Fibroblast of peridontal ligament (primary cell): Measurements from ENCODE around the gene KDM4D.
"Not testable (repeated sequence)": the region's sequence is repeated elsewhere in the genome, so short reads cannot be mapped to it uniquely, and the experiment has no call there.

Experiments used
- DNase-seq: peaks from one replicate; pipeline ENCODE4 v3.0.0-alpha.2; 2010; ENCODE audit errors: extremely low read depth

Gene KDM4D

GRCh38 chr11:94973099-94973968 lies at the start of gene KDM4D, which contains the start of gene CWC15:
Gene KDM4D (plus strand): TSS chr11:94973709. CDS start chr11:94997373, 23,664 bp downstream.
Gene CWC15 (minus strand): TSS chr11:94973556. CDS start chr11:94972185, 1,371 bp downstream.
- peak; percentile 90 for DNase-seq

GRCh38 chr11:94924171-94924572 lies 49.3 kb upstream of the KDM4D start:
- no peak for DNase-seq

DNA sequence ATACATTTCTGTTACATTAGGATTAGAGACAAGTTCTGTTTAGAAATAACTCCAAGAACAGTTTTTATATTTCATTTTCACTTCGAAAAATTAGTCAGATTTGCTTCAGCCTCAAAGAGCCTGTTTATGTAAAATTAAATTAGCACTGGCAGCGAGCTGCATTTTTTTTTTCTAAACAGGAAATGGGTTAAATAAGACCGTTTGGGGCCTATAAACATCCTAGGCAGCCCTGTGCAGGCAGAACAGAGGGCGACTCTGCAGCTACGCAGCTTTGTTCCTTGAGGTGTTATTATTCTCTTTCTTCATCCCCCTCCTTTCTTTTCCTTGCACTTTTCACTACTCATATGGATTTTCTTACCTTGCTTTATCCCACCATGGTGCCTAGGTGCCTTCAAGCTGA lies 48.9 kb upstream of the KDM4D start:
- no peak for DNase-seq

GRCh38 chr11:94925422-94926270 lies 47.9 kb upstream of the KDM4D start:
- no peak for DNase-seq

DNA sequence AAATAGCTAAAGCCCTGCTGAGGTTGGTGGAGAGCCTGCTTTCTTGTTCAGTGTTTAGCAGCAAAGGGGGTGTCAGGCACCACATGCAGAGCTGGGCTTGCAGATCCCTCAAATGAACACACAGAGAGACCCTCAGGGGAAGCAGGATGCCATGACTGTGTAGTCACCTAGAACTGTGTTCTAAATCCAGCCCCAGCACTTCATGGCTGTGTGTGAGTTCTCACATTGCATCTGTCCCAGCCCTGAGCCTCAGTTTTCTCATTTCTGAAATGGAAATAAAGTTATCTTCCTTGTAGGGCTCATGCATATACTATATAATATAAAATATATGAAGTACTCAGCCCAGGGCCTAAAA lies 47.3 kb upstream of the KDM4D start:
- DNase-seq = no peak

- DNase-seq = peak; percentile 99
Observed at GRCh38 chr11:94926698-94927237, 46.7 kb upstream of the KDM4D start.

DNA sequence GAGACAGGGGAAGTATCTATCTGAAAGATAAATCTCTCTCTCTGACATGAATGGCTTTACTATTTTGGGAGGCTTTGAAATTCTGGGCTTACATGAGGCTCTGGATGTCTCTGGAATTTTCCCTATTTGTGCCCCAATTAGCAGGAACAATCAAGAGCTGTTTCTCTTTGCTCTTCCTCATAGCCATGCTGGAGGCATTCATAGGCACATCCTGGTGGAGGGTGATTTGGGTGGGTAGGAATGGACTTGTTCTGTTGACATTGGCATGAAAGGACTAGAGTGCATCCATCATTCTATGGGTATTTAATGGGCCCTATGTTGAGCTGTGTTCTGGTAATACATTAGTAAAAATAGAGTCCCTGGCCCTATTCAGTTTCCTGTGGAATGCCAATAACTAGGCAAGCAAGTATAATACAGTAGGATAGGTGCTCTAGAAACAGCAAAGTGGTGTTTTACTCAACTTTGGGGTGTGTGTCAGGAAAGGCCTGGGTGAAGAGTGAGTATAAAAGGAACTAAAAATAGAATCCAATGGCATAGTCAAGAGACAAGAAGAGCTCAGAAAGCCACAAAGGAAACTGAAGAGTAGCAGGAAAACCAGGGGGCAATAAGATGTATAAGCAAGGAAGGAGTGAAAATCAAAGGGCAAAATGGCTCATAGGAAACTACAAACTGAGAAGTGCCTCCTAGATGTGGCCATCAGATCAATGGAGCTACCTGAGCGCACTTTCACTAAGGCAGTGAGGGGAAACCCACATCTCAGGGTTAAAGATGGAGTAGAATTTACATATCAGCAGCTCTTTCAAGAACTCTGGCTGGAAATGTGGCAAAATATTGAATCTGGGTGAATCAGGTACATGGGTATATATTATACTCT lies 45.2 kb upstream of the KDM4D start:
- DNase-seq = no peak

DNA sequence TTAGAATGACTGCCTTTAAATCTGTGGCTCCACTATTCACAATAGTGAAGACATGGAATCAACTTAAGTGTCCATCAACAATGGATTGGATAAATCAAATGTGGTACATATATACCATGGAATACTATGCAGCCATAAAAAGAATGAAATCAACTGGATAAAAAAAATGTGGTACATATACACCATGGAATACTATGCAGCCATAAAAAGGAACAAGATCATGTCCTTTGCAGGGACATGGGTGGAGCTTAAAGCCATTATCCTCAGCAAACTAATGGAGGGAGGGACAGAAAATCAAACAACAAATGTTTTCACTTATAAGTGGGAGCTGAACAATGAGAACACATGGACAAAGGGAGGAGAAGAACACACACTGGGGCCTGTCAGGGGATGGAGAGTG lies 41.4 kb upstream of the KDM4D start:
- not testable (repeated sequence) for DNase-seq

GRCh38 chr11:94932503-94932902 lies 41.0 kb upstream of the KDM4D start:
- no peak for DNase-seq

DNA sequence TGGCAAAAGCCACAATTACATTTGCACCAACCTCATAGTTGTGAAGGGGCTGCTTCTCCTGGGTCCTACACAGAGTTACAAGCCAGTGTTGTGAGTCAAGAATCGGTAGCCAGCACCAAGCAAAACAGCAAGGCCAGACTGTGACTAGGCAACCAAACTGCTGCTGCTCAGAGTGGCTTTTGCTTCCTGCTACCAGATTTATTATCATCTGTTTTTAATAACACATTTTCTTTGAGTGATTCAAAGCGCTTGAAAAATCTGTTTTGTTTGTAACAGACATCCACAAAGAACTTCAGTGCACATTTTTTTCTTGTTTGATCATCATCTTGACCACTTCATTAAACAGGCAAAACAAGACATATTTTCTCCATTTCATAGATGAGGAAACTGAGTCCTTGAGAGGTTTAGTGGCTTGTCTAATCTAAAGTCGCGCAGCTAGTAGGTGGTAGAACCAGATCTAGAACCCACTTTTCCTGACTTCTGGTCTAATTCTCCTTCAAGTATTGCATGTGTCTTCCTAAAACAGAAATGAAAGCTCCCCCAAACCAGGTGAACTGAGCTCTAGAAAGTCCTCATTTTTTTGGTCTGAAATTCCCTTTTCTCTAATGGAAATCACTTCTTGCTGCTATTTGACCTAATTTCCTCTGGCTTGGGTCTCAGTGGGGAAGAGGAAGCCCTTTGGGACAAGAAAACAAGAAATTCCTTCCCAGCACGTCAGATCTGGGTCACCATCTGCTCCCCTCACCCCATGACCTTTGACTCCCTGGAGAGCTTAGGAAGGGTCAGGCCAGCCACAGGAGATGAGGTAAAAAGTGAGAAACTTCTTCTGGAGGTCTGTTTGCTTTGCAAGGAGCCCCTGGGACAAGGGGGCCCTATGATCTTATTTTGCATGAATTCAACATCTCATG lies 40.0 kb upstream of the KDM4D start:
- peak; percentile 98 for DNase-seq

DNA sequence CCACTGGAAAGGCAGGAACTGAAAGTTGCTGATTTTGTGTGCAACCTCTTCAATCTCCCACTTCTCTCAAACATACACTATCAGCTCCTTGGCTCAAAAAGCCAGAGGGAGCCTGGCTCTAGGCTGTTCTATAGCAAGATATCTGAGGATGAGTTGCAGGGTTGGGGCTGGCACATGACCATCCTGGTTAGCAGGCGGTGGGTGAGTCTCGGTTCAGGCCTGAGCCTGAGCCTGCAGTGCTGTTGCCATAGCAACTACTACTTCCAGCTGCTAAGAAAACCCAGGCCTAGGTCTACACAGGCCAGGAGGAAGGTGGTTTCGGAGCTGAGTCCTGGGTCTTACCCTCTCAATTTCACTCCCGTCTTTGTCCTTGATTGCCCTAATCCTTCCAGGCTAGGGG lies 39.1 kb upstream of the KDM4D start:
- DNase-seq = peak; percentile 57

- DNase-seq = peak; percentile 8
Observed at GRCh38 chr11:94934846-94935245, 38.7 kb upstream of the KDM4D start.

DNA sequence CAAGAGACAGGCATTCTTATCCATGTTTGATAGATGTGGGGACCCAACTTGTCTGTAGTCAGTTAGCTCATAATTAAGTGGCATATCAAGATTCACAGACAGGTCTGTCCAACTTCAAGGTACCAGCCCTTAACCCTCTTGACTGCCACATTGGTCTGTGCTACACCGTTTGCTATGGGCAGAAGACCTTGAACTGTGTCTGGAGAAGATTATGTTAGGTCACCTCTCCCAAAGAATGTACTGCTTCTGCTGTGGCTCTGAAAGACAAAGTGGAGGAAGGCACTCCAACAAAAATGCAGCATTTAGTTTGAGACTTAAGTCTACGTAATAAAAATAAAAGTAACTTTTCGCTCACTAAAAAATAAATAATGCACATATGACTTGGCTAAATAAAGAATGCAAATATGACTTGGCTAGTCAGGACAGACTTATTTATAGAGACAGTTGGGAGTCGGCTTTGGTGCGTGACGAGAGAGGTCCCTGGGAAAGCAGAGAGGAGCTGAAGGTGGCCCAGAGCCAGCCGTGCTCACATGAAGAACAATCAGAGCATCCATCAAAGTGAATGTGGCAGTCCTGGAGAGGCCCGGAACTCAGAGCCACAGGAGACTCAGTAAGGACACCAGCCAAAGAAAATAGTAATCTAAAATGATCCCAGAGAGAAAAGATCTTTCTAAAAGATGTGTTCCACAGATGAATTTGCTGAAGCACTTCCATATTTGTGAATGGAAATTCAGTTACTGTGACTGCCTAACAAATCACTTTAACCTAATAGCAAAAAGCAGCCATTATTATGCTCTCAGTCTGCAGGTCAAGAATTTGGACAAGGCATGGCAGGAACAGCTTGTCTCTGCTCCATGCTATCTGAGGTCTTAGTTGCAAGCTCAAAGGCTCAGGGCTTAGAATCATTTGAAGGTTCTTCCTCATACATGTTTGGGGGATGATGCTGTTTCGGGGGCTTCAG lies 35.1 kb upstream of the KDM4D start:
- peak; percentile 89 for DNase-seq

DNA sequence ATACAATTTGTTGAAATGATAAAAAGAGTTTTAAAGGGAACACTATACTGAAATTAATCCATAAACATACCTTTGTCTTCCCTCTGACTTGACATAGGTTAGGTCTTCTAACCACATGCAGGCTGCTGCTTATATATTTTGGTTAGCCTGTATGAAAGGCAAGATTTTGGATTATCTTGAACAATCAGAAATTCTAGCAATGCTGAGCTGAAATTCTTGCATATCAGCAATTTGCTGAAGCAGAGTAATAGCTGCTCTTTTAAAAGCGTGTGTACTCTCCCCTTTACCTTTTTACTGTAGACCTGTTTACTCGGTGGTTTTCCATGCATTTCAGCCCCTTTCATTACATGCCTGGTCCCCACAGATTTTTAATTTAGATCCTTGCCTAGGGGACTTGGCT lies 34.2 kb upstream of the KDM4D start:
- no peak for DNase-seq

GRCh38 chr11:94941131-94941530 lies 32.4 kb upstream of the KDM4D start:
- DNase-seq = no peak

DNA sequence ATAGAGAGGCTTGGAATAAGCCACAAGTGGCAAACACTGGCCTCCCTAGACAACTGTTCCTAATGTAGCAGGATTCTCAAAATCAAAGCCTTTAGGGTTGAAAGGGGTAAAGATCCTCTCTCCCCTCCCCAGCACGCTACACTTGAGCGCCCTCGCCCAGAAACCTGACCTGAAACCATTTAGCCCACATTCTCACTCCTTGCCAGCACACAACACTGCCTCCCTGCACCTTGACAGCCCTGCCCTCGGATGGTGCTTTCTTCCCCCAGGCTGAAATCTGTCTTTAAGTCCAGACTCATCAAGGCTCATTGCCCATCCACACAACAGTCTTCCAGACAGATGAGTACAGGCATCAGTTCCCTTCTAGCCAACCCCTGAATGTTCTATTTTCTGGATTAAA lies 26.7 kb upstream of the KDM4D start:
- DNase-seq = no peak

- DNase-seq = peak; percentile 88
Observed at GRCh38 chr11:94948070-94948617, 25.4 kb upstream of the KDM4D start.

GRCh38 chr11:94954753-94955152 lies 18.8 kb upstream of the KDM4D start:
- no peak for DNase-seq

- no peak for DNase-seq
Observed at GRCh38 chr11:94956963-94957362, 16.5 kb upstream of the KDM4D start.
